HG03442 (cell line): ENCODE measurements around the gene FBXL20.
"Not testable (repeated sequence)": the region's sequence is repeated elsewhere in the genome, so short reads cannot be mapped to it uniquely, and the experiment has no call there.

Experiments
- ATAC-seq: cut with Tn5 transposase; IDR thresholded peaks from one replicate; pipeline ENCODE4 v1.9.1; 2021; ENCODE audit warnings: mild to moderate bottlenecking, moderate library complexity; ENCODE audit not compliant: unreplicated experiment

The FBXL20 gene

GRCh38 chr17:39391448-39391847 is 10.0 kb downstream of the FBXL20 start:
- no peak for ATAC-seq

- no peak for ATAC-seq
Observed at GRCh38 chr17:39385040-39385439, 16.4 kb downstream of the FBXL20 start.

GRCh38 chr17:39380144-39380543 is 21.3 kb downstream of the FBXL20 start:
- no peak for ATAC-seq

DNA sequence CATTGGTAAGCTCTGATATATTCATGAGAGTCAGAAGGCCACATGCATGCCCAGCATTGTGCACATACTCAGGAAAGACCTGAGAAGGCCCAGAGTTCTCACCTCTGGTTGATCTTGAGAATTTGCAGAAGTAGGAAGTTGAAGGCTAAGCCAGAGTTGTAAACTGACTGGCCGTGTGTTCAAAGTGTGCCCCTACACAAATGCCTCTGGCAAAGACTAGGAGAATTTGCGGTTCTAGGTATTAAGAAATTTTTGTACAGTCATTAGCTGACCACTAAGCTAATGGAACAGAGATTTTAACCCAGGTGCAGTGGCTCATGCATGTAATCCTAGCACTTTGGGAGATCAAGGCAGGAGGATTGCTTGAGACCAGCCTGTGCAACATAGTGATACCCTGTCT is 25.0 kb downstream of the FBXL20 start:
- ATAC-seq, result no peak

- not testable (repeated sequence) for ATAC-seq
Observed at GRCh38 chr17:39367805-39368204, 33.6 kb downstream of the FBXL20 start.

DNA sequence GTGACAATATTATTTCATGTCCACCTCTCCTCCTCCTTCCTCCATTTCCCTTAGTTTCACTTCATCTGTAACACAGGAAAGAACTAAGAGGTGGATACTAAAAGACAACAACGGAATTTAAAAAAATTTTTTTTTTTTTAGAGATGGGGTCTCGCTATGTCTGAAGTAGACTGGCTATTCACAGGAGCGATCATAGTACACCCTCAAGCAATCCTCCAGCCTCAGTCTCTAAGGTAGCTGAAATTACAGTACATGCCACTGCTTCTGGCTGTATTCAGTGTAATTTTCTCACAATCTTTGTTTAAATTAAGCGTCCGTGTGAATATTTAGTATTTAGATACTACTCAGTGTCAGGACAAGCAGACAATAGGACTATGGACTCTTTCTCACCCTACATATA is 35.6 kb downstream of the FBXL20 start:
- ATAC-seq, result no peak

DNA sequence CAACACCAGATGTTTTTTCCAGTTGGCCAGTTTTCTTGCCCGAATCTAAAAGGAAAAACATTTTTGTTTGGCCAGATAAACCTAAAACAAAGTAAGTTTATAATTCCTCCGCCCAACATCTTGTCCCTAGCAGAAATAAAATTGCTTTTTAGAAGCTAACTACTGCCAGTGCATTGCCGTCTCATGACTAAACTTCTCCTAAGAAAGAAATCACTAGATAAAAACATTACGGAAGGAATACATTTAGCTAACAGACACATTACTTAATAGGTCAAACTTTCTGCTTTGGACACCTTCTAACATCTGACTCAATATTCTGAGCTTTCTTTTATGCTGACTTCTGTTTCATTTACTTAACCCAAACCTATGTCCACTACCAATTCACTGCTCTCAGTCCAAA is 36.2 kb downstream of the FBXL20 start:
- ATAC-seq, result no peak

DNA sequence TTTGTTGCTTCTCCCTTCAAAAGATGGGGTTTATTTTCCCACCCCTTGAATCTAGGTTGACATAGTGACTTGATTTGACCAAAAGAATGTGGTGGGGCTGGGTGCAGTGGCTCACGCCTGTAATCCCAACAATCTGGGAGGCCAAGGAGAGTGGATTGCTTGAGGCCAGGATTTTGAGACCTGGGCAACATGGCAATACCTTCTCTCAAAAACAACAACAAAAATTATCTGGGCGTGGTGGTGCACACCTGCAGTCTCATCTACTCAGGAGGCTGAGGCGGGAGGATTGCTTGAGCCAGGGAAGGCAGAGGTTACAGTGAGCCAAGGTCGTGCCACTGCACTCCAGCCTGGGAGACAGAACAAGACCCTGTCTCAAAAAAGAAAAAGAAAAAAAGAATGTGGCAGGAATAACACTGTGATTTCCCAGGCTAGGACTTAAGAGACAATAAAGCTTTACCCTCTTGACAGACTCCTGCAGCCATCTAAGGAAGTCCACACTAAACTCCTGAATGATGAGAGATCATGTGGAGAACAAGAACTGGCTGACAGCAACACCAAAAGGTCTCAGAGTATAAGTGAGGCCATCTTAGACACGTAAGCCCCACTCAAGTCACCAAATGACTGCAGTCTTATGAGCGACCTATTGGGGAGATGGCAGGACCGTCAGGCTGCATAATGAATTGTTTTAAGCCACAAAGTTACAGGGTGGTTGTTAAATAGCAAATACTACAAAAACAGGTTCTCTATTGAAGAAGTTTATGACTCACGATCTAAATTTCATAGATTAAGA is 37.0 kb downstream of the FBXL20 start:
- ATAC-seq, result no peak

- no peak for ATAC-seq
Observed at GRCh38 chr17:39361064-39361463, 40.4 kb downstream of the FBXL20 start.

DNA sequence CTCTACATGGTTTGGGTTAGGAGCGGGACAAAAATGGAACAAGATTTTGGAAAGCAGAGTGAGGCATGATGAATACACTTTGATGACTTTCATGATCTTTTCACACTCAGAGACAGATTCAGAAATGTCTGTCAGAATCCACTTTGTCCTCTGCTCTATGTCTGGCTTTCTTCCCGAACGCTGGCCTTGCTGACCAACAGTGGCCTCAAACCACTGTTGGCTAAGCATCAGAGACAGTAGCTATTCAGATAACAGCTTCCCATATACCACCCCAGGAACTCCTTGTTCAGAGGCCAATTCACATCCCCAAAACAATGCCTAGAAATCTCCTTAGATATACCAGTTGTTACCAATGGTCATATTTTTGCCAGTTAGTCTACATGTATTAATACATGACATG is 40.9 kb downstream of the FBXL20 start:
- no peak for ATAC-seq

GRCh38 chr17:39359994-39360393 is 41.4 kb downstream of the FBXL20 start:
- ATAC-seq, result no peak

- ATAC-seq, result no peak
Observed at GRCh38 chr17:39357986-39358385, 43.4 kb downstream of the FBXL20 start.

GRCh38 chr17:39357488-39357887 is 43.9 kb downstream of the FBXL20 start:
- ATAC-seq, result no peak

DNA sequence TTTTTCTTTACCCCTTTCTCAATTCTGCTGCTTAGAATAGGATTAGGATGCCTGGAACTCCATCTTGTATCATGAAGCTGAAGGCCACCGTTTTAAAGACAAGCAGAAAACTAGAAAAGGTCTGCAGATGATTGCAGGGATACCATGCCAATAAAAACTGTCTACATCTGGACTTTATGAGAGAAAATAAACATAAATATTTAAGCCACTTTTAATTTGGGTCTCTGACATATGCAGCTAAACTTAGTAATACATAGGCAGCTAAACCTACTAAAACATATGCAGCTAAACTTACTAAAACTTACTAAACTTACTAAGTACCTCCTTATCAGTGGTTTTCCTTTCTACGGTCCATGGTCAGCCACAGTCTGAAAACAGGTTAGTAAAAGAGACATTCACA is 48.4 kb downstream of the FBXL20 start:
- ATAC-seq, result no peak

GRCh38 chr17:39352511-39352910 is 48.9 kb downstream of the FBXL20 start:
- ATAC-seq, result no peak

DNA sequence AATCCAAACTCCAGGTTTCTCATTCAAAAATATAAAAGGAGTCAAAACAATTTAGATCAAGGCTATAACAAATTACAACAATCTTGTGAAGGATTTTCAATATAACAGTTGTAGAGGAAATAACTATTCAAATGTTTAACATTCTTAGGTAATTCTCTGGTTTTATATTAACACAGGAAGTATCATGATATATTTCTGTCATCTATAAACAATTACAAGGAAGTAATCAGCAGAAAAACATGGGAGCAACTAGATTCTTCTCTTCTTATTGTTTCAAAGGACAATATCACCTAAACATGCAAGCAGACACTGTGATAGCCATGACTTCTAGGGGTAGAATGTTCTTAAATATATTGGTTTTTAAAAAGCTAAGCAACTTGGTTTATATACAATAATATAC is 49.9 kb downstream of the FBXL20 start:
- ATAC-seq, result no peak

DNA sequence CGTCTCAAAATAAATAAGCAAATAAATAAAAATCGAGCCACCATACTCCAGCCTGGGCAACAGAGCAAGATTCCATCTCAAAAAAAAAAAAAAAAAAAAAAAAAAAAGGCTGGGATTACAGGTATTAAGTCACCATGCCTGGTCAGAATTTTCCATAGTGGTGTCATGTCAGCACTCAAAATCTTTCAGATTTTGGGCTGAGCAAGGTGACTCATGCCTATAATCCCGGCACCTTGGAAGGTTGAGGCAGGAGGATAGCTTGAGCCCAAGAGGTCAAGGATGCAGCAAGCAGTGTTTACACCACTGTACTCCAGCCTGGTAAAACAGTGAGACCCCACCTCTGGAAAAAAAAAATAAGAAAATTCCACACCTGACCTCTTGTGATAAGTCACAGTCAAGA is 52.2 kb downstream of the FBXL20 start:
- no peak for ATAC-seq

- ATAC-seq, result not testable (repeated sequence)
Observed at GRCh38 chr17:39346863-39347262, 54.6 kb downstream of the FBXL20 start.

DNA sequence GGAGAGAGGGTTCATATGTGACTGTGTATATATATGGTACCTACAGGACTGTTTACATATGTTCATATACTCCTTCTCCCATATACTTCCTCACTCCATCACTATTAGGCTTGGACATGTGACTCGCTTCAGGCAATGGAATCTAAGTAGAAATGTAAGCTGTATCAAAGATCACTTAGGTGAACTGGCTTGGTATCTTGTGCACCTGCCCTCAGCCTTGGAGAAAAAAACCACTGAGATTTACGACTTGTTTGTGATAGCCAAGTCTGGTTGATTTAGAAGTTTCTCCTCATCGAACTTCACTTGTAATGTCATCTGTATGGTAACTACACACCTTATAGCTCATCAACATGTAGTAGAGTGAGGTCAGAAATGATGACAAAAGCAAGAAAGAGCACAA is 59.9 kb downstream of the FBXL20 start:
- ATAC-seq, result no peak

DNA sequence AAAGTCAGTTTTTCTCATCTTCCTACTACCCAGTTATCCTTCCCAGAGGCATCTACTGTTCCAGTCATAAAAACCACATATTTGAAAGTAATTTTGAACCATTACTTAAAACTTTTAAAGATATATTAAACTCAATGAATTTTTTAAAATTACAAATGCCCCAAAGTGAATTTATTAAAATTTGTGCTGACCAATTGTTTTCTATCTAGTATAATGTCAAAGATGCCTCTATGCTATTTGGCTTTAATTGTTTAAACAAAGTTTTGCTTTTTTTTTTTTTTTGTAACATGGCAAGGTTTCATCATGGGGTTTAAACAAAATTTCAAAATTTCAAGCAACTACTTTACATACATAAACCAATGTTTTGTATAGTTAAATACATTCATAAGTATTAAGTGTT is 60.7 kb downstream of the FBXL20 start:
- ATAC-seq, result no peak

GRCh38 chr17:39339272-39339671 is 62.2 kb downstream of the FBXL20 start:
- ATAC-seq, result no peak

- ATAC-seq, result not testable (repeated sequence)
Observed at GRCh38 chr17:39337649-39338048, 63.8 kb downstream of the FBXL20 start.

- ATAC-seq, result no peak
Observed at GRCh38 chr17:39335704-39336223, 65.7 kb downstream of the FBXL20 start.
